K562 (cell line): ENCODE data around the gene PAIP1. TPM values are rescaled to one million over a fixed set of nuclear protein-coding genes. Genes with fewer than 3 reads are reported as not detected.

ENCODE experiments used
- CBFB ChIP-seq: sonication (generic); formaldehyde crosslinking; IDR thresholded peaks from 2 replicates; pipeline ENCODE4 v1.4.0; 2020; ENCODE audit warnings: mild to moderate bottlenecking, missing genetic modification reagents
- CBX2 ChIP-seq: fragments of 200-600 bp; sonication (generic); IDR thresholded peaks from one replicate; pipeline ENCODE4 v1.6.1; 2012; ENCODE audit warnings: mild to moderate bottlenecking, low read length, inconsistent platforms; ENCODE audit not compliant: insufficient read depth, poor library complexity, severe bottlenecking
- PHF21A ChIP-seq: fragments of 450-650 bp; IDR thresholded peaks from 2 replicates; pipeline ENCODE4 v1.6.1; 2017; ENCODE audit warnings: low read depth, borderline replicate concordance
- U2AF2 ChIP-seq: fragments of 200-400 bp; formaldehyde crosslinking; optimal IDR thresholded peaks from 2 replicates; pipeline ENCODE3; 2017; ENCODE audit warnings: low read depth, mild to moderate bottlenecking, low read length
- polyA plus RNA-seq, 8 experiments: library from polyadenylated mRNA; depleted of rRNA in 4 of 8; stranded (reverse) in 5 of 8; unstranded in 3 of 8; fragments of >200 nt; fragmentation: Nextera tagmentation in 2 of 8; fragmentation: Illumina TruSeq in 1 of 8; extraction: Ambion mirVana in 2 of 8; extraction: Trizol in 1 of 8; gene quantifications; 2 replicates each; pipeline versions ENCODE4 v1.2.1 to v1.2.3, GENCODE V29; 2011 to 2014; ENCODE audit warnings: inconsistent platforms in 1 of 8, missing spikeins in 1 of 8
- total RNA-seq, 7 experiments: library from RNA; depleted of rRNA in 6 of 7; stranded (reverse); fragments of >200 nt in 6 of 7; fragmentation: Illumina TruSeq in 2 of 7; extraction: Trizol in 2 of 7; gene quantifications; 2 replicates each; pipeline versions ENCODE4 v1.2.1 to v1.2.3, GENCODE V29; 2011 to 2021; ENCODE audit warnings: low replicate concordance in 1 of 7
- TF ChIP-seq, protein P1 (sequence below), 3 experiments: fragments of 200-800 bp in 1 of 3; fragments of 250-450 bp in 1 of 3; fragments of 450-650 bp in 1 of 3; sonication (Bioruptor Pico) in 1 of 3; sonication (Bioruptor generic) in 1 of 3; formaldehyde crosslinking in 1 of 3; IDR thresholded peaks; 2 replicates each; pipeline versions ENCODE4 v1.6.1 to v1.8.0; 2016 to 2022; ENCODE audit warnings: mild to moderate bottlenecking in 2 of 3, missing genetic modification characterization in 2 of 3, missing compliant biosample characterization in 1 of 3, moderate library complexity in 1 of 3

The PAIP1 gene
- total and polyA plus RNA-seq, 9 of the 15 experiments (the other 6 are each of a cell fraction or from before 2014, with no cell fraction given), result 51.7 to 181 (median 102) TPM

- TF ChIP-seq, protein P1, sequence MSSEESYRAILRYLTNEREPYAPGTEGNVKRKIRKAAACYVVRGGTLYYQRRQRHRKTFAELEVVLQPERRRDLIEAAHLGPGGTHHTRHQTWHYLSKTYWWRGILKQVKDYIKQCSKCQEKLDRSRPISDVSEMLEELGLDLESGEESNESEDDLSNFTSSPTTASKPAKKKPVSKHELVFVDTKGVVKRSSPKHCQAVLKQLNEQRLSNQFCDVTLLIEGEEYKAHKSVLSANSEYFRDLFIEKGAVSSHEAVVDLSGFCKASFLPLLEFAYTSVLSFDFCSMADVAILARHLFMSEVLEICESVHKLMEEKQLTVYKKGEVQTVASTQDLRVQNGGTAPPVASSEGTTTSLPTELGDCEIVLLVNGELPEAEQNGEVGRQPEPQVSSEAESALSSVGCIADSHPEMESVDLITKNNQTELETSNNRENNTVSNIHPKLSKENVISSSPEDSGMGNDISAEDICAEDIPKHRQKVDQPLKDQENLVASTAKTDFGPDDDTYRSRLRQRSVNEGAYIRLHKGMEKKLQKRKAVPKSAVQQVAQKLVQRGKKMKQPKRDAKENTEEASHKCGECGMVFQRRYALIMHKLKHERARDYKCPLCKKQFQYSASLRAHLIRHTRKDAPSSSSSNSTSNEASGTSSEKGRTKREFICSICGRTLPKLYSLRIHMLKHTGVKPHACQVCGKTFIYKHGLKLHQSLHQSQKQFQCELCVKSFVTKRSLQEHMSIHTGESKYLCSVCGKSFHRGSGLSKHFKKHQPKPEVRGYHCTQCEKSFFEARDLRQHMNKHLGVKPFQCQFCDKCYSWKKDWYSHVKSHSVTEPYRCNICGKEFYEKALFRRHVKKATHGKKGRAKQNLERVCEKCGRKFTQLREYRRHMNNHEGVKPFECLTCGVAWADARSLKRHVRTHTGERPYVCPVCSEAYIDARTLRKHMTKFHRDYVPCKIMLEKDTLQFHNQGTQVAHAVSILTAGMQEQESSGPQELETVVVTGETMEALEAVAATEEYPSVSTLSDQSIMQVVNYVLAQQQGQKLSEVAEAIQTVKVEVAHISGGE (CRISPR knock-in tag; IDR thresholded peaks at IDR 0.05), result no peak
- TF ChIP-seq CBX2 (no peak), CBFB (CRISPR knock-in tag) (no peak), PHF21A (no peak), U2AF2 (no peak)
- TF ChIP-seq, all 486 proteins: peak for 0
Observed at GRCh38 chr5:43581398-43581797, 24.5 kb upstream of the PAIP1 start (continued).
